Type B pancreatic cell (in vitro differentiated cells): ENCODE measurements around the gene NRDE2. TPM values are rescaled to one million over a fixed set of nuclear protein-coding genes. Genes with fewer than 3 reads are reported as not detected.
"Not testable (repeated sequence)": the region's sequence is repeated elsewhere in the genome, so short reads cannot be mapped to it uniquely, and the experiment has no call there.

ENCODE experiments used
- DNase-seq: peaks from one replicate; pipeline ENCODE4 v3.0.0; 2021; ENCODE audit warnings: mixed read lengths; ENCODE audit not compliant: unreplicated experiment; ENCODE audit errors: extremely low spot score
- H3K27ac Mint-ChIP-seq: 2 replicates; pipeline ENCODE4 v1.8.0; 2021; ENCODE audit warnings: mild to moderate bottlenecking, mixed read lengths
- H3K27me3 Mint-ChIP-seq: 2 replicates; pipeline ENCODE4 v1.8.0; 2021; ENCODE audit warnings: mixed read lengths
- H3K36me3 Mint-ChIP-seq: 2 replicates; pipeline ENCODE4 v1.8.0; 2021; ENCODE audit warnings: mixed read lengths
- H3K4me1 Mint-ChIP-seq: one replicate; pipeline ENCODE4 v1.8.0; 2021; ENCODE audit warnings: mixed read lengths; ENCODE audit not compliant: unreplicated experiment
- H3K4me3 Mint-ChIP-seq: 2 replicates; pipeline ENCODE4 v1.8.0; 2021; ENCODE audit warnings: mild to moderate bottlenecking, mixed read lengths
- H3K9me3 Mint-ChIP-seq: 2 replicates; pipeline ENCODE4 v1.8.0; 2021; ENCODE audit warnings: mixed read lengths
- total RNA-seq: library from RNA; stranded (reverse); gene quantifications from 2 replicates; pipeline ENCODE4 v1.2.1, GENCODE V29; 2021; ENCODE audit warnings: low replicate concordance
- TF ChIP-seq, protein P1 (sequence below): fragments of 200-600 bp; sonication (generic); conservative IDR thresholded peaks from 2 replicates; pipeline ENCODE4 v1.5.0; 2021; ENCODE audit warnings: antibody characterized with exemption, mild to moderate bottlenecking

Gene NRDE2
- total RNA-seq, 1 donor from 2014 or later = 22.8 TPM

DNA sequence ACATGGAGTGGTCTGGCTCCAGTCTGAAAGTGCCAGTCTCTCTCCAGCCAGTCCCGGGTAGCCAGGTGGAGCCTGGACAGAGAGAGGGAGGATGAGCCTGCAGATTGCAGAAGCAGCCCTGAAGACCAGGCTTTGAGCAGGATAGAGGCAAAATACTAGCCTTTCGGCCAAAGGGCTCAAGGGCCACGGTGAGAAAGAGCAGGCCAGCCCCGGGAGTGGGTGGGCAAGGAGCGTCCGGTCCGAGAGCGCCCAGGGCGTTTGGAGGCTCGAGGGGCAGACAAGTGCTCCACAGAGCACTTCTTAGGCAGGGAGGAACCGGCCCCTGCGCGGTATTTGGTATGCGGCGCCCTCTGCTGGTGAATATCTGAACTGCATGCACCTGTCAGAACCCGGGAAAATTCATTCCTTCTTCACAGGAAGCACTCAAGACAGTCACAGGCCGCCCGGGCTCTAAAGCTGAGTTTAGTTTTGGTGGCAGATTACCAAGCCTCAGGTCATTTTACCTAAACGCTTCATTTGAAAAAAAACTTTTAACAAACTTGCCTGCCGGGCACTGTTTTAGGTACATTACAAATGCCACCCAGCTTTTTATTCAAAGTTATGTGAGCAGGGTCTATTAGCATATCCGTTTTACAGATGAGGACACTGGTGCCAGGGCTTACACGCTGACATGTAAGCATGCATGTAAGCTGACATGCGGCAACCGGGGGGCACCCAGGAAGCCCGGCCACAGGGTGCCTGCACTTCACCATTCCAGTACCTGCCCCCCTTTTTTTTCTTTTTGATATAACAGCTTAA lies 96.4 kb downstream of the NRDE2 start:
- TF ChIP-seq, protein P1, sequence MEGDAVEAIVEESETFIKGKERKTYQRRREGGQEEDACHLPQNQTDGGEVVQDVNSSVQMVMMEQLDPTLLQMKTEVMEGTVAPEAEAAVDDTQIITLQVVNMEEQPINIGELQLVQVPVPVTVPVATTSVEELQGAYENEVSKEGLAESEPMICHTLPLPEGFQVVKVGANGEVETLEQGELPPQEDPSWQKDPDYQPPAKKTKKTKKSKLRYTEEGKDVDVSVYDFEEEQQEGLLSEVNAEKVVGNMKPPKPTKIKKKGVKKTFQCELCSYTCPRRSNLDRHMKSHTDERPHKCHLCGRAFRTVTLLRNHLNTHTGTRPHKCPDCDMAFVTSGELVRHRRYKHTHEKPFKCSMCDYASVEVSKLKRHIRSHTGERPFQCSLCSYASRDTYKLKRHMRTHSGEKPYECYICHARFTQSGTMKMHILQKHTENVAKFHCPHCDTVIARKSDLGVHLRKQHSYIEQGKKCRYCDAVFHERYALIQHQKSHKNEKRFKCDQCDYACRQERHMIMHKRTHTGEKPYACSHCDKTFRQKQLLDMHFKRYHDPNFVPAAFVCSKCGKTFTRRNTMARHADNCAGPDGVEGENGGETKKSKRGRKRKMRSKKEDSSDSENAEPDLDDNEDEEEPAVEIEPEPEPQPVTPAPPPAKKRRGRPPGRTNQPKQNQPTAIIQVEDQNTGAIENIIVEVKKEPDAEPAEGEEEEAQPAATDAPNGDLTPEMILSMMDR = peak; percentile 99
- Mint-ChIP-seq H3K27ac (no peak overlapping the region), H3K4me1 (no peaks in the 10 kb centered on the region), H3K4me3 (no peak overlapping the region), H3K36me3 (no peaks in the 10 kb centered on the region), H3K27me3 (peaks cover 23% of the 10 kb centered on the region), H3K9me3 (no peaks in the 10 kb centered on the region)
- DNase-seq = peak; percentile 79

- not testable (repeated sequence) for H3K4me3 Mint-ChIP-seq, H3K36me3 Mint-ChIP-seq, H3K27ac Mint-ChIP-seq, H3K9me3 Mint-ChIP-seq, DNase-seq, H3K4me1 Mint-ChIP-seq
- peaks cover 28% of the 10 kb centered on the region for H3K27me3 Mint-ChIP-seq
Observed at GRCh38 chr14:90229942-90230341, 101.8 kb downstream of the NRDE2 start.

- DNase-seq = no peak
- TF ChIP-seq, protein P1 = no peak
- Mint-ChIP-seq H3K27ac (no peak overlapping the region), H3K9me3 (peaks cover 3% of the 10 kb centered on the region), H3K36me3 (no peaks in the 10 kb centered on the region), H3K4me1 (no peaks in the 10 kb centered on the region), H3K4me3 (no peak overlapping the region), H3K27me3 (peaks cover 22% of the 10 kb centered on the region)
Observed at GRCh38 chr14:90228478-90228877, 103.3 kb downstream of the NRDE2 start.

Other genes starting within 250 kb of the NRDE2 start
- 95.7 and 109 TPM in 2 replicates for gene PSMC1, start 75.4 kb downstream of the NRDE2 start, total RNA-seq
- gene CALM1, start 65.1 kb upstream of the NRDE2 start, total RNA-seq = 347 and 430 TPM in 2 replicates